IMR-90 (cell line): ENCODE measurements around the gene NR1I3. TPM values are rescaled to one million over a fixed set of nuclear protein-coding genes. Genes with fewer than 3 reads are reported as not detected.

ENCODE experiments used
- SMC3 ChIP-seq: fragments of 150-350 bp; IDR thresholded peaks from 2 replicates; pipeline ENCODE4 v1.6.1; 2016; ENCODE audit warnings: low read depth, mild to moderate bottlenecking, antibody characterized with exemption, low read length, moderate library complexity
- USF2 ChIP-seq: fragments of 150-350 bp; IDR thresholded peaks from 2 replicates; pipeline ENCODE4 v1.6.1; 2017; ENCODE audit warnings: mild to moderate bottlenecking, antibody characterized with exemption, low read length, low read depth
- polyA plus RNA-seq, 3 experiments: library from polyadenylated mRNA; depleted of rRNA; stranded (reverse); fragments of >200 nt; gene quantifications; 2 replicates each; pipeline ENCODE4 v1.2.3, GENCODE V29; 2012; ENCODE audit warnings: low replicate concordance in 1 of 3
- total RNA-seq: library from RNA; depleted of rRNA; stranded (reverse); fragments of >200 nt; gene quantifications from 2 replicates; pipeline ENCODE4 v1.2.3, GENCODE V29; 2012

Gene NR1I3
- total and polyA plus RNA-seq, 2 of the 4 experiments (the other 2 are of a cell fraction), result not detected

GRCh38 chr1:161261261-161262235 is 23.5 kb upstream of the NR1I3 start (continued):
- no peak for TF ChIP-seq USF2
- no peak for TF ChIP-seq SMC3
